Measurements from ENCODE around the gene TBC1D2. TPM values are rescaled to one million over a fixed set of nuclear protein-coding genes. Genes with fewer than 3 reads are reported as not detected.

TBC1D2 gene
- total and polyA plus RNA-seq, 2 of the 13 experiments (the other 11 are each of a cell fraction or from before 2014, with no cell fraction given), result 2.0 to 2.8 TPM

GRCh38 chr9:98228392-98229089, 26.9 kb downstream of the TBC1D2 start (continued):
- TF ChIP-seq SALL2 (CRISPR knock-in tag; IDR thresholded peaks at IDR 0.05) (no peak), ZNF335 (CRISPR knock-in tag; IDR thresholded peaks at IDR 0.05) (no peak), RXRA (CRISPR knock-in tag; IDR thresholded peaks at IDR 0.05) (peak; percentile 43; the same call in 1 of the 2 replicates), MAFG (CRISPR knock-in tag; IDR thresholded peaks at IDR 0.05) (no peak), NFRKB (IDR thresholded peaks at IDR 0.05) (no peak), ATRX (CRISPR knock-in tag; IDR thresholded peaks at IDR 0.05; ENCODE audit: borderline replicate concordance) (no peak), SNAPC5 (CRISPR knock-in tag; IDR thresholded peaks at IDR 0.05; ENCODE audit: borderline replicate concordance) (no peak), ZNF652 (CRISPR knock-in tag; IDR thresholded peaks at IDR 0.05; ENCODE audit: borderline replicate concordance, low read depth) (no peak), ZNF605 (CRISPR knock-in tag; IDR thresholded peaks at IDR 0.05) (no peak), ZMYM2 (CRISPR knock-in tag; IDR thresholded peaks at IDR 0.05) (no peak), ZNF10 (CRISPR knock-in tag; IDR thresholded peaks at IDR 0.05; ENCODE audit: borderline replicate concordance, low read depth) (no peak), FOXK2 (IDR thresholded peaks at IDR 0.05) (no peak), IRF2 (CRISPR knock-in tag; IDR thresholded peaks at IDR 0.05) (no peak), GATA4 (IDR thresholded peaks at IDR 0.05; ENCODE audit: borderline replicate concordance, low read depth) (0 out of 2 replicates have a peak, but pooled peaks have one; percentile 46), CEBPG (CRISPR knock-in tag; IDR thresholded peaks at IDR 0.05) (peak; percentile 85), ATF4 (CRISPR knock-in tag; IDR thresholded peaks at IDR 0.05) (peak in 1 of 2 experiments; percentile 91; a peak in 2 of 4 replicates), TSC22D2 (CRISPR knock-in tag; IDR thresholded peaks at IDR 0.05; ENCODE audit: borderline replicate concordance) (no peak), TARDBP (CRISPR knock-in tag; IDR thresholded peaks at IDR 0.05) (no peak), PTBP1 (IDR thresholded peaks at IDR 0.05; ENCODE audit: low read depth, low read length, poor library complexity, severe bottlenecking) (no peak), MLLT10 (CRISPR knock-in tag; IDR thresholded peaks at IDR 0.05) (no peak), SKIL (CRISPR knock-in tag; IDR thresholded peaks at IDR 0.05; ENCODE audit: borderline replicate concordance) (no peak), SRSF1 (optimal IDR thresholded peaks at IDR 0.05; ENCODE audit: low read depth, low read length) (no peak), ZNF3 (CRISPR knock-in tag; IDR thresholded peaks at IDR 0.05) (no peak), ZNF180 (CRISPR knock-in tag; IDR thresholded peaks at IDR 0.05; ENCODE audit: borderline replicate concordance, low read depth) (no peak), PCBP2 (optimal IDR thresholded peaks at IDR 0.05; ENCODE audit: low read depth, low read length, poor library complexity, severe bottlenecking) (no peak), ZNF260 (CRISPR knock-in tag; IDR thresholded peaks at IDR 0.05; ENCODE audit: borderline replicate concordance, low read depth) (no peak), ATAD3A (CRISPR knock-in tag; IDR thresholded peaks at IDR 0.05) (no peak), PBX2 (CRISPR knock-in tag; IDR thresholded peaks at IDR 0.05) (peak; percentile 72)

All from HepG2 (cell line).